Muscle layer of duodenum (tissue), 2 donors: ENCODE measurements around the gene TOLLIP.

Experiments
- H3K27ac ChIP-seq: one replicate; pipeline ENCODE4 v1.7.0; 2013; ENCODE audit warnings: mild to moderate bottlenecking, low read length
- H3K27me3 ChIP-seq: one replicate; pipeline ENCODE4 v1.7.0; 2013; ENCODE audit warnings: low read depth, mild to moderate bottlenecking, control low read depth, low read length
- H3K36me3 ChIP-seq, 2 donors: one replicate each; pipeline ENCODE4 v1.7.0; 2013; ENCODE audit warnings: low read length in 2 of 2, control low read depth in 1 of 2, mild to moderate bottlenecking in 1 of 2; ENCODE audit not compliant: insufficient read depth in 2 of 2, control insufficient read depth in 1 of 2
- H3K4me1 ChIP-seq, 2 donors: one replicate each; pipeline ENCODE4 v1.7.0; 2013; ENCODE audit warnings: low read length in 2 of 2, mild to moderate bottlenecking in 2 of 2, control low read depth in 1 of 2, moderate library complexity in 1 of 2; ENCODE audit not compliant: insufficient read depth in 2 of 2, control insufficient read depth in 1 of 2
- H3K4me3 ChIP-seq, 2 donors: one replicate each; pipeline ENCODE4 v1.7.0; 2013; ENCODE audit warnings: low read length in 2 of 2, low read depth in 1 of 2, mild to moderate bottlenecking in 1 of 2
- H3K9me3 ChIP-seq, 2 donors: one replicate each; pipeline ENCODE4 v1.7.0; 2013; ENCODE audit warnings: low read length in 2 of 2, control low read depth in 1 of 2, mild to moderate bottlenecking in 1 of 2; ENCODE audit not compliant: control insufficient read depth in 1 of 2
- donor health status: healthy.

Gene TOLLIP

DNA sequence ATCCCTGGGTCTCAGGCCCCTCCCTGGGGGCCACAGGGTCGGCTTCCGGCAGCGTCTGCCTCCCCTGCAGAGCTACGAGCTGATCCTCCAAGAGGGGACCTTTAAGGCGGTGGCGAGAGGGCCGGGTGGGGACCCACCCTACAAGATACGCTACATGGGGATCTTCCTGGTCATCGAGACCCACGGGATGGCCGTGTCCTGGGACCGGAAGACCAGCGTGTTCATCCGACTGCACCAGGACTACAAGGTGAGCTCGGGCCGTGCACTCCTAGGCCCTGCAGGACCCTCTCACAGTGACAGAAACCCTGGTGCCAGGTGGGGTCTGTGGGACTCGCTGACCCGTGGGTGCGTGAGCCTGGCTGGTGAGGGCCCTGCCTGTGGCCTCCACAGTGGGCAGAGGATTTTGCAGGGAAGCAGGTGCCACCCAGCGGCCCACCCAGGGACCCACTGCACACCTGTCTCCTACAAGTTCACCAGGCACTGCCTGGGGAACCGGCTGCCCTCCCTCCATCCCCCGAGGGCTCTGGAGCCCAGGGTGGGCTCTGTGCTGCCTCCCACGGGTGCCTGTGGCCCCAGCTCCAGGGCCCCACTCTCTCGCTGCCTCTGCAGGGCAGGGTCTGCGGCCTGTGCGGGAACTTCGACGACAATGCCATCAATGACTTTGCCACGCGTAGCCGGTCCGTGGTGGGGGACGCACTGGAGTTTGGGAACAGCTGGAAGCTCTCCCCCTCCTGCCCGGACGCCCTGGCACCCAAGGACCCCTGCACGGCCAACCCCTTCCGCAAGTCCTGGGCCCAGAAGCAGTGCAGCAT, 72.9 kb downstream of the TOLLIP start:
- Histone ChIP-seq H3K36me3 (no peaks in the 10 kb centered on the region), H3K4me1 (no peaks in the 10 kb centered on the region), H3K9me3 (no peaks in the 10 kb centered on the region), H3K27ac (no peak overlapping the region), H3K4me3 (no peak overlapping the region), H3K27me3 (no peaks in the 10 kb centered on the region)

DNA sequence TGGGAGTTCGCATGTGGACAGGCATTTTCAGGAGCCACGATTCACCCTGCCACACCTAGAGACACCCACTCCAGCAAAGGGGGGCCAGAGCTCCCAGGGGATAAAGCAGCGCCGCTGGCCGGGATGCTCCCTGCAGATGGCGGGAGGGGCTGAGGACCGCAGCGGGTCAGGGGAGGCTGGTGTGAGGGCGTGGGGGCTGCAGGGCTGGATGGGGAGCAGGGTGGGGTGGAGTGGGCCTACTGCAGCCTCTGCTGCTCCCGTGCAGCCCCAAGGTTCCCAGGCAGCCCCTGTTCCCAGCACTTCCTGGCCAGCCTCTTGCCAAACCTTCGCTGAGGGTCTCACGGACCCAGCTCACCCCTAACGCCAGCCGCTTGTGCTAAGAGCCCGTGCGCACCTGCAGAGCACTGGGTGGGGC, 73.5 kb downstream of the TOLLIP start:
- Histone ChIP-seq H3K4me1 (no peaks in the 10 kb centered on the region), H3K36me3 (no peaks in the 10 kb centered on the region), H3K4me3 (no peak overlapping the region), H3K27ac (no peak overlapping the region), H3K27me3 (no peaks in the 10 kb centered on the region), H3K9me3 (no peaks in the 10 kb centered on the region)

DNA sequence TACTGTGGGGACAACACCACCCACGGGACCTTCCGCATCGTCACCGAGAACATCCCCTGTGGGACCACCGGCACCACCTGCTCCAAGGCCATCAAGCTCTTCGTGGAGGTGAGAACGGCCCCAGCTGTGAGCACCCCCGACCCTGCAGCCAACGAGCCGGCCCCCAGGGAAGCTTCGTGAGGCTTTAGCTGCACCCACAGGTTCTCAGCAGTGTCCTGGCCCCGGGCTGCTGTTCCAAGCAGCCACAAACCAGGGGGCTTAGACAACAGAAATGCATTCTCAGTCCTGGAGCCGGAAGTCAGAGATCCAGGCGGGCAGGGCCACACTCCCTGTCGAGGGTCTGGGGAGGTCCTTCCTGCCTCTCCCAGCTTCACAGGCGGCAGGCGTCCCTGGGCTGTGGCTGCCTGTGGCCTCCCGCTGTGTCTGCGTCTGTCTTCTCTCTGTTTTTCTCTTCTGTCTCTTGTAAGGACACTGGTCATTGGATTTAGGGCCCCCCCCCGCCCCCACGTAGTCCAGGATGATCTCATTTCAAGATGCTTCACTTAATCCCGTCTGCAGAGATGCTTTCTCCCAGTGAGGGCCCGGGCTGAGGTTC, 74.0 kb downstream of the TOLLIP start:
- H3K27ac ChIP-seq: no peak overlapping the region
- H3K4me3 ChIP-seq: no peak overlapping the region
- no peaks in the 10 kb centered on the region for H3K36me3 ChIP-seq
- H3K4me1 ChIP-seq: no peaks in the 10 kb centered on the region
- no peaks in the 10 kb centered on the region for H3K9me3 ChIP-seq
- H3K27me3 ChIP-seq: no peaks in the 10 kb centered on the region

DNA sequence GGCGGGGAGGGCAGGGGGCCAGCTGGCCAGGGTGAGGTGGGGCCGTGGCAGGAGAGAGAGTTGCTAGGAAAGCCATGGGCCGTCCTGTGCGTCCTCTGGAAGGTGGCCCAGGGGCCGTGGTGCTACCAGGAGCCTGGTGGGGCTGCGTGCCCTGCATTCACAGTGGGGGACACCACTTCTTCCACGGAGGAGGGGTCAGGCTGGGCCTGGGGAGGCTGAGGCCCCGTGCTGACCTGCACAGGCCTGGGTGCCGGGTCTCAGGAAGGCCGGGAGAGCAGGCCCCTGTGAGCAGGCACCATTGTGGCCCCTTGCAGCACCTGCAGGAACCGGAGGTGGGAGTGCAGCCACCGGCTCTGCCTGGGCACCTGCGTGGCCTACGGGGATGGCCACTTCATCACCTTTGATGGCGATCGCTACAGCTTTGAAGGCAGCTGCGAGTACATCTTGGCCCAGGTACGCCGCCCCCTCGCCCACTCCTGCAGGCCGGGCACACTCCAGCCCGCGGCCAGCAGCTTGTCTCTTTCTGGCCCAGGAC, 74.6 kb downstream of the TOLLIP start:
- Histone ChIP-seq H3K4me3 (no peak overlapping the region), H3K27me3 (no peaks in the 10 kb centered on the region), H3K27ac (no peak overlapping the region)

DNA sequence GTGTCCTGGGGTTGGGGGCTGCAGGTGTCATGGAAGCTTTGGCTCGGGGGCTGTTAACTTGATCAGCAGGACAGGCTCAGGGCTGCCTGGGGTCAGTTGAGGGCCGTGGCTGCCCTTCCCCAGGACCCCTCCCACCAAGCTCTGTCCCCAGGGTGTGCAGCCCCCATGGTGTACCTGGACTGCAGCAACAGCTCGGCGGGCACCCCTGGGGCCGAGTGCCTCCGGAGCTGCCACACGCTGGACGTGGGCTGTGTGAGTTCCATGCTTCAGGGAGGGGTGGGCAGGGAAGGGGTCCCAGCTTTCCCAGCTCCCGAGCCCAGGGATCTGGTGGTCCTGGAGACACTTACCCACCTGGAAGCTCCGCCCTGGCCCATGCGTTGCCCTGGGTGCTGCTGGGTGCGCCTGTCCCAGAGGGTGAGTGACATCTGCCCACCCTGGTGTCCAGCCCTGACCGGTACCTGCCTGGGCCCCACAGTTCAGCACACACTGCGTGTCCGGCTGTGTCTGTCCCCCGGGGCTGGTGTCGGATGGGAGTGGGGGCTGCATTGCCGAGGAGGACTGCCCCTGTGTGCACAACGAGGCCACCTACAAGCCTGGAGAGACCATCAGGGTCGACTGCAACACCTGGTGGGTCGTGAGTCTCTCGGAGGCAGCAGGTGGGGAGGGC, 75.2 kb downstream of the TOLLIP start:
- no peaks in the 10 kb centered on the region for H3K9me3 ChIP-seq
- H3K27ac ChIP-seq: no peak overlapping the region
- H3K4me1 ChIP-seq: no peaks in the 10 kb centered on the region
- no peaks in the 10 kb centered on the region for H3K27me3 ChIP-seq
- no peaks in the 10 kb centered on the region for H3K36me3 ChIP-seq
- H3K4me3 ChIP-seq: no peak overlapping the region

More for the DNA sequence above, 74.6 kb downstream of the TOLLIP start:
- no peaks in the 10 kb centered on the region for H3K9me3 ChIP-seq
- no peaks in the 10 kb centered on the region for H3K36me3 ChIP-seq
- no peaks in the 10 kb centered on the region for H3K4me1 ChIP-seq

DNA sequence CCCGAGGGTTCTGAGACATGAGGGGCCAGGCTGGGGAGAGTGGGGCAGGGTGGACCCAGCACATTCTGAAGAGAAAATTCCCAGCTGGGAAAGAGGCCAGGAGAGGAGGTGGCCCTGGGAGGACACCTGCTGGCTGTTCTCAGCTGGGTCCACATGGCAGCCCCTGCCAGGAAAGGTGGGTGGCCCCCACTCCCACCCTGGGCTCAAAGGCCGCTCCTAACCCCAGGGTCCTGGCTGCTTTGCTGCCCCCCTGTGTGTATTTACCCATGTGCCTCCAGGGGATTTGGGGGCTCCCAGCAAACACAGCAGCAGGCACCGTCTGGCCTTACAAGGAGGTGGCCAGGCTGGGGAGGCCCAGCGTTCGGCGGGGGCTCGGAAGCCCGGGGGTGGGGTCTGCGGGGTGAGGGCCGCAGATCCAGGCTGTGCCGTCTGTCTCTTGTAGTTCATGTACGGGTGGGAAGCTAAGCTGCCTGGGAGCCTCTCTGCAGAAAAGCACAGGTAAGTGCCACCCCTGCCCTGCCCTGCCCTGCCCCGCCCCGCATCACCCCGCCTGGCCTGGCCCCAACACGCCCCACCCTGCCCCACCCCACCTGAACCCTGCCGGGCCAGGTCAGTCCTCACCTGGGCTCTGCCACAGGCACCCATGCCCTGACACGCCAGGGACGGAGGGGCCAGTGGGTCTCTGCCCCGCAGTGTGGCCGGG, 75.9 kb downstream of the TOLLIP start:
- Histone ChIP-seq H3K27me3 (no peaks in the 10 kb centered on the region), H3K27ac (no peak overlapping the region), H3K36me3 (no peaks in the 10 kb centered on the region), H3K4me3 (no peak overlapping the region), H3K9me3 (no peaks in the 10 kb centered on the region), H3K4me1 (no peaks in the 10 kb centered on the region)

DNA sequence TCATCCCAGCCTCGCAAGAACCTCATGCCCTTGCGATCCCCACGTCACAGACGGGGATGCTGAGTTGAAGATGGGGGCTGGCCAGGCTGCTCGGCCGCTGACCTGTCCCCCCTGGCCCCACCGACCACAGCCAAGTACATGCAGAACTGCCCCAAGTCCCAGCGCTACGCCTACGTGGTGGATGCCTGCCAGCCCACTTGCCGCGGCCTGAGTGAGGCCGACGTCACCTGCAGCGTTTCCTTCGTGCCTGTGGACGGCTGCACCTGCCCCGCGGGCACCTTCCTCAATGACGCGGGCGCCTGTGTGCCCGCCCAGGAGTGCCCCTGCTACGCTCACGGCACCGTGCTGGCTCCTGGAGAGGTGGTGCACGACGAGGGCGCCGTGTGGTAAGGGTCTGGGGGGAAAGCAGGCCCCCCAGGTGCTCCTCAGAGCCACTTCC, 76.5 kb downstream of the TOLLIP start:
- Histone ChIP-seq H3K4me3 (no peak overlapping the region), H3K27me3 (no peaks in the 10 kb centered on the region), H3K4me1 (no peaks in the 10 kb centered on the region), H3K9me3 (no peaks in the 10 kb centered on the region), H3K27ac (no peak overlapping the region), H3K36me3 (no peaks in the 10 kb centered on the region)

DNA sequence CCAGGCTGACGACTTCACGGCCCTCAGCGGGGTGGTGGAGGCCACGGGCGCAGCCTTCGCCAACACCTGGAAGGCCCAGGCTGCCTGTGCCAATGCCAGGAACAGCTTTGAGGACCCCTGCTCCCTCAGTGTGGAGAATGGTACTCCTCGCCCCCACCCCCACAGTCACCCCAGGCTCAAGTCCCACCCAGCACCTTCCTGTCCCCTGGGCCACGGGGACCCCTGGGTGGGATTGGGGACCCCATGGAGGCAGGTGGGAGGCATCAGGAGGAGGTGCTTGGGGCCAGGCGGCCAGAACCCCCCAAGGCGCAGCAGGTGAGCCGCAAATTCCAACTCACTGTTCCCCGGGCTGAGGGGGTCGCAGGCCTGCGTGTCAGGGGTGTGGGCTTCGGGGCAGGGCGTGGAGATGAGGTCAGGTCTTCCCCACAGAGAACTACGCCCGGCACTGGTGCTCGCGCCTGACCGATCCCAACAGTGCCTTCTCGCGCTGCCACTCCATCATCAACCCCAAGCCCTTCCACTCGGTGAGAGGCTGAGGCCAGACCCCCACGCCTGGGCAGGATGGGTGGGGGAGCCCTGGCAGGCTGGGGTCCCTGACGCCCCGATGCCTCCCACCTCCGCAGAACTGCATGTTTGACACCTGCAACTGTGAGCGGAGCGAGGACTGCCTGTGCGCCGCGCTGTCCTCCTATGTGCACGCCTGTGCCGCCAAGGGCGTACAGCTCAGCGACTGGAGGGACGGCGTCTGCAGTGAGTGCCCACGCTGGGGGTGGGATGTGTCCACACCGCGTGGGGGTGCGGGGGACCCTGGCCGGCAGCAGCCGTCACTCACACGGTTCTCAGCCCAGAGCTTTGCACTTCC, 77.2 kb downstream of the TOLLIP start:
- Histone ChIP-seq H3K27ac (no peak overlapping the region), H3K4me3 (no peak overlapping the region), H3K9me3 (no peaks in the 10 kb centered on the region), H3K36me3 (no peaks in the 10 kb centered on the region), H3K27me3 (no peaks in the 10 kb centered on the region), H3K4me1 (no peaks in the 10 kb centered on the region)

DNA sequence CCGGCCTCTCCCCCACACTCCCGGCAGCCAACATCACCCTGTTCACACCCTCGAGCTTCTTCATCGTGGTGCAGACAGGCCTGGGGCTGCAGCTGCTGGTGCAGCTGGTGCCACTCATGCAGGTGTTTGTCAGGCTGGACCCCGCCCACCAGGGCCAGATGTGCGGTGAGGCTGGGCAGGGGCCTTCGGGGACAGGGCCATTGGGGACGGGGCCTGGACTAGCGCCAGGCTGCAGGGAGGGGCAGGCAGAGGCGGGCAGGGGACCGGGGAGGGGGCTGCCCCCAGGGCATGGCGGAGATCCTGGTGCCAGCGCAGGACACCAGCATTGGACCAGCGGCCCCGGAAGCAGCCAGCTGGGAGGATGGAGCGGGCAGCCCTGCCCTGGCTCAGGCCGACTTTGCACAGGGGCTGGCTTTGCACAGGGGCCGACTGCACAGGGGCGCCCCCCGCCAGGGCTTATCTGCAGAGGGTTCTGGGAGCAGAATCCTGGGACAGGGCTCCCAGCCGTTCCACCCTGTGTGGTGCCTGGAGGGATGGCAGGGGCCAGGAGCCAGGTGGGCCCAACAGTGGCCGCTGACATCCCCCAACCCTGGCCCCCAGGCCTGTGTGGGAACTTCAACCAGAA, 77.9 kb downstream of the TOLLIP start:
- H3K9me3 ChIP-seq: no peaks in the 10 kb centered on the region
- no peaks in the 10 kb centered on the region for H3K4me1 ChIP-seq
- no peaks in the 10 kb centered on the region for H3K27me3 ChIP-seq
- H3K27ac ChIP-seq: no peak overlapping the region
- H3K4me3 ChIP-seq: no peak overlapping the region
- H3K36me3 ChIP-seq: no peaks in the 10 kb centered on the region
